ENCODE measurements around the gene RAF1. TPM values are rescaled to one million over a fixed set of nuclear protein-coding genes. Genes with fewer than 3 reads are reported as not detected.

Gene RAF1
- total and polyA plus RNA-seq, 2 donors (not counting 3 experiments of a cell fraction or from before 2014, with no cell fraction given) = 73.8 to 86.2 TPM

DNA sequence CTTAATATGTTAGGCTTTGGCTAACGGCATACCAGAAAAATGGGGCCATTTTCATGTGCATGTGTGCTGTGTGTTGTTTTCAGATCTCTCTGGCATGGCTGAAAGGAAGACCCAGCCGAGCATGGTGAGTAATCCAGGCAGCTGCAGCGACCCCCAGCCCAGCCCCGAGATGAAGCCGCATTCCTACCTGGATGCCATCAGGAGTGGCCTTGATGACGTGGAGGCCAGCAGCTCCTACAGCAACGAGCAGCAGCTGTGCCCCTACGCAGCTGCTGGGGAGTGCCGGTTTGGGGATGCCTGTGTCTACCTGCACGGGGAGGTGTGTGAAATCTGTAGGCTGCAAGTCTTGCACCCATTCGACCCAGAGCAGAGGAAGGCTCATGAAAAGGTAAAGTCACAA, 91.9 kb downstream of the RAF1 start:
- no peak for FAIRE-seq
- no peak overlapping the region for H3K9ac ChIP-seq (replicated peaks; ENCODE audit: extremely low read depth, insufficient read depth, low read length)
- peaks cover 30 to 42% of the 10 kb centered on the region in 2 experiments for H3K36me3 ChIP-seq (ENCODE audit: control insufficient read depth in 2 of 2, extremely low read depth in 1 of 2, insufficient read depth in 2 of 2, low read length in 2 of 2)
- CTCF ChIA-PET = no interaction called here
- peaks cover 3% of the 10 kb centered on the region for H4K20me1 ChIP-seq (replicated peaks; ENCODE audit: control insufficient read depth, extremely low read depth, insufficient read depth, low read length)
- no peaks in the 10 kb centered on the region for H3K9me3 ChIP-seq (replicated peaks; ENCODE audit: control insufficient read depth, insufficient read depth, low read length)
- no peak overlapping the region for H3K4me3 ChIP-seq (replicated peaks in 1 of 3; ENCODE audit: insufficient read depth in 1 of 3, low read depth in 1 of 3, low read length in 3 of 3)
- H3K4me2 ChIP-seq (ENCODE audit: insufficient read depth, low read length) = no peak overlapping the region
- no peaks in the 10 kb centered on the region for H3K27me3 ChIP-seq (ENCODE audit: control insufficient read depth in 2 of 2, insufficient read depth in 2 of 2, low read length in 2 of 2)
- TF ChIP-seq POLR2AphosphoS5 (IDR thresholded peaks at IDR 0.05; ENCODE audit: insufficient read depth, low read depth, low read length) (no peak), FOS (IDR thresholded peaks at IDR 0.05; ENCODE audit: borderline replicate concordance, insufficient read depth, low read length) (no peak), JUN (IDR thresholded peaks at IDR 0.05; ENCODE audit: borderline replicate concordance, insufficient read depth, insufficient read length, low read depth) (no peak), MYC (IDR thresholded peaks at IDR 0.05; ENCODE audit: low read depth, low read length) (no peak), POLR2A (IDR thresholded peaks at IDR 0.05; ENCODE audit: low read depth, low read length) (no peak), GATA2 (IDR thresholded peaks at IDR 0.05; ENCODE audit: insufficient read depth, insufficient read length, low read depth, low read length) (no peak), EZH2 (IDR thresholded peaks at IDR 0.05; ENCODE audit: borderline replicate concordance, low read depth, low read length, severe bottlenecking) (no peak)
- TF ChIP-seq, protein P1, sequence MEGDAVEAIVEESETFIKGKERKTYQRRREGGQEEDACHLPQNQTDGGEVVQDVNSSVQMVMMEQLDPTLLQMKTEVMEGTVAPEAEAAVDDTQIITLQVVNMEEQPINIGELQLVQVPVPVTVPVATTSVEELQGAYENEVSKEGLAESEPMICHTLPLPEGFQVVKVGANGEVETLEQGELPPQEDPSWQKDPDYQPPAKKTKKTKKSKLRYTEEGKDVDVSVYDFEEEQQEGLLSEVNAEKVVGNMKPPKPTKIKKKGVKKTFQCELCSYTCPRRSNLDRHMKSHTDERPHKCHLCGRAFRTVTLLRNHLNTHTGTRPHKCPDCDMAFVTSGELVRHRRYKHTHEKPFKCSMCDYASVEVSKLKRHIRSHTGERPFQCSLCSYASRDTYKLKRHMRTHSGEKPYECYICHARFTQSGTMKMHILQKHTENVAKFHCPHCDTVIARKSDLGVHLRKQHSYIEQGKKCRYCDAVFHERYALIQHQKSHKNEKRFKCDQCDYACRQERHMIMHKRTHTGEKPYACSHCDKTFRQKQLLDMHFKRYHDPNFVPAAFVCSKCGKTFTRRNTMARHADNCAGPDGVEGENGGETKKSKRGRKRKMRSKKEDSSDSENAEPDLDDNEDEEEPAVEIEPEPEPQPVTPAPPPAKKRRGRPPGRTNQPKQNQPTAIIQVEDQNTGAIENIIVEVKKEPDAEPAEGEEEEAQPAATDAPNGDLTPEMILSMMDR (IDR thresholded peaks at IDR 0.05; ENCODE audit: extremely low read depth in 1 of 2, insufficient read depth in 1 of 2, low read depth in 1 of 2, low read length in 2 of 2) = no peak
- TF ChIP-seq, protein P2, sequence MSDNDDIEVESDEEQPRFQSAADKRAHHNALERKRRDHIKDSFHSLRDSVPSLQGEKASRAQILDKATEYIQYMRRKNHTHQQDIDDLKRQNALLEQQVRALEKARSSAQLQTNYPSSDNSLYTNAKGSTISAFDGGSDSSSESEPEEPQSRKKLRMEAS (IDR thresholded peaks at IDR 0.05; ENCODE audit: insufficient read depth, insufficient read length) = no peak
- DNase-seq (ENCODE audit: low read depth, low spot score) = no peak
- no peak overlapping the region for H2AFZ ChIP-seq (ENCODE audit: low read depth, low read length)
- H3K4me1 ChIP-seq (ENCODE audit: control insufficient read depth, extremely low read depth, insufficient read depth, low read length) = no peaks in the 10 kb centered on the region
- H3K27ac ChIP-seq (ENCODE audit: insufficient read depth, low read depth, low read length) = no peak overlapping the region
- intact Hi-C loops (cut with micrococcal nuclease) (no loop called here), dilution Hi-C loops (cut with MboI; ENCODE audit: extremely low pct_ligation_motif_present, low sequenced_read_pairs) (no loop called here)
- H3K79me2 ChIP-seq (ENCODE audit: control insufficient read depth, insufficient read depth, low read length) = peaks cover 16% of the 10 kb centered on the region
- BruUV-seq (replicated peaks) = no TSS peak
- POLR2A ChIA-PET = no interaction called here
- H3K9me1 ChIP-seq (replicated peaks; ENCODE audit: control insufficient read depth, extremely low read depth, insufficient read depth, low read length) = no peaks in the 10 kb centered on the region

All from endothelial cell of umbilical vein (primary cell).